Measurements from ENCODE around the gene RPA4.
"Not testable (repeated sequence)": the region's sequence is repeated elsewhere in the genome, so short reads cannot be mapped to it uniquely, and the experiment has no call there.

RPA4 gene

GRCh38 chrX:96883608-96884007 lies at the start of gene RPA4:
RPA4 (plus strand) TSS chrX:96883908; CDS start chrX:96884311, 403 bp downstream.
- no peak for DNase-seq

- DNase-seq = no peak
These were observed 49.6 kb upstream of the RPA4 start for GRCh38 chrX:96834137-96834536.

GRCh38 chrX:96835660-96836289 lies 47.9 kb upstream of the RPA4 start:
- no peak for DNase-seq

- DNase-seq = no peak
These were observed 45.9 kb upstream of the RPA4 start for GRCh38 chrX:96837808-96838207.

GRCh38 chrX:96838537-96838936 lies 45.2 kb upstream of the RPA4 start:
- DNase-seq = no peak

- no peak for DNase-seq
These were observed 42.4 kb upstream of the RPA4 start for GRCh38 chrX:96841325-96841724.

GRCh38 chrX:96841866-96842265 lies 41.8 kb upstream of the RPA4 start:
- DNase-seq = not testable (repeated sequence)

GRCh38 chrX:96843566-96843965 lies 40.1 kb upstream of the RPA4 start:
- DNase-seq = no peak

GRCh38 chrX:96846841-96847240 lies 36.9 kb upstream of the RPA4 start:
- no peak for DNase-seq

- not testable (repeated sequence) for DNase-seq
These were observed 24.3 kb upstream of the RPA4 start for GRCh38 chrX:96859422-96859821.

- DNase-seq = no peak
These were observed 22.5 kb upstream of the RPA4 start for GRCh38 chrX:96861218-96861617.

- DNase-seq = no peak
These were observed 22.0 kb upstream of the RPA4 start for GRCh38 chrX:96861661-96862060.

- DNase-seq = no peak
These were observed 319 bp downstream of the RPA4 start for GRCh38 chrX:96884027-96884426.

GRCh38 chrX:96889726-96890125 lies 6.0 kb downstream of the RPA4 start:
- no peak for DNase-seq

GRCh38 chrX:96906741-96907140 lies 23.0 kb downstream of the RPA4 start:
- no peak for DNase-seq

GRCh38 chrX:96907516-96908272 lies 24.0 kb downstream of the RPA4 start:
- no peak for DNase-seq

GRCh38 chrX:96909291-96909690 lies 25.6 kb downstream of the RPA4 start:
- DNase-seq = no peak

GRCh38 chrX:96918864-96919263 lies 35.2 kb downstream of the RPA4 start:
- DNase-seq = no peak

- DNase-seq = no peak
These were observed 36.0 kb downstream of the RPA4 start for GRCh38 chrX:96919672-96920071.

GRCh38 chrX:96924581-96924980 lies 40.9 kb downstream of the RPA4 start:
- no peak for DNase-seq

- no peak for DNase-seq
These were observed 45.3 kb downstream of the RPA4 start for GRCh38 chrX:96929036-96929435.

All from stimulated activated CD4-positive, alpha-beta T cell treated with anti-CD3 and anti-CD28 coated beads, Interleukin-15, amount 100 ng/mL, for 24 hours (primary cell).